ENCODE measurements around the gene ELL2.

DNA sequence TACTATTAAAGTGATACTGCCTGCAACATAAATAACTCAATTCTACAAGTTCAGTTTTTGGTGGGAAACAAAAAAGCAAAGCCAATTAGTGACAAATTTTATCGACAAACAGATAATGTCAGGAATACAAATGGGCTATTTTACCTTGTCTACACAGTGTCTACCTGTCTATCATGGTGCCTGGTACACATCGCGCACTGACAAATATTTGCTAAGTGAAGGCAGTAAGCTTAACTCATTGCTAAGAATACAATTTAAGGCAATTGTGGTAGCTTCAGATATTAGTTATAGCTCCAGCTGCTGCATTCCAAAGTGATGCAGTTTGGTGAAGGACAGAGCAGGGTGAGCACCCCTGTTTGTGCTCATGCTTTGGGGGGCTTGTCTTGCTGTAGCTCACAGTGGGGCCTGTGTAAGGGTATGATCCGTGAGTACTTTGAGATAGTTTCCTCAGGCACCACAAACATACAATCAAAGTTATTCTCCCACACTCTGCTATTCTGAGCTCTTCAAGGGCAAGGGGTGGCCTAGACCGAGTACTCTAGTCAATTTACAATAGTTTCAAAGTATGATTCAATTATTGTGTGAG is 24.7 kb downstream of the ELL2 start:
- TF ChIP-seq POLR2AphosphoS5 (IDR thresholded peaks at IDR 0.05; ENCODE audit: low read depth, low read length) (no peak), FOXJ3 (CRISPR knock-in tag; IDR thresholded peaks at IDR 0.05) (no peak), CHD2 (IDR thresholded peaks at IDR 0.05; ENCODE audit: low read length, partially characterized antibody) (no peak), EZH2phosphoT487 (IDR thresholded peaks at IDR 0.05; ENCODE audit: borderline replicate concordance, low read depth) (no peak), SMC3 (IDR thresholded peaks at IDR 0.05; ENCODE audit: low read depth, low read length) (no peak), RFX5 (IDR thresholded peaks at IDR 0.05; ENCODE audit: low read length) (no peak)
- TF ChIP-seq, protein P1, sequence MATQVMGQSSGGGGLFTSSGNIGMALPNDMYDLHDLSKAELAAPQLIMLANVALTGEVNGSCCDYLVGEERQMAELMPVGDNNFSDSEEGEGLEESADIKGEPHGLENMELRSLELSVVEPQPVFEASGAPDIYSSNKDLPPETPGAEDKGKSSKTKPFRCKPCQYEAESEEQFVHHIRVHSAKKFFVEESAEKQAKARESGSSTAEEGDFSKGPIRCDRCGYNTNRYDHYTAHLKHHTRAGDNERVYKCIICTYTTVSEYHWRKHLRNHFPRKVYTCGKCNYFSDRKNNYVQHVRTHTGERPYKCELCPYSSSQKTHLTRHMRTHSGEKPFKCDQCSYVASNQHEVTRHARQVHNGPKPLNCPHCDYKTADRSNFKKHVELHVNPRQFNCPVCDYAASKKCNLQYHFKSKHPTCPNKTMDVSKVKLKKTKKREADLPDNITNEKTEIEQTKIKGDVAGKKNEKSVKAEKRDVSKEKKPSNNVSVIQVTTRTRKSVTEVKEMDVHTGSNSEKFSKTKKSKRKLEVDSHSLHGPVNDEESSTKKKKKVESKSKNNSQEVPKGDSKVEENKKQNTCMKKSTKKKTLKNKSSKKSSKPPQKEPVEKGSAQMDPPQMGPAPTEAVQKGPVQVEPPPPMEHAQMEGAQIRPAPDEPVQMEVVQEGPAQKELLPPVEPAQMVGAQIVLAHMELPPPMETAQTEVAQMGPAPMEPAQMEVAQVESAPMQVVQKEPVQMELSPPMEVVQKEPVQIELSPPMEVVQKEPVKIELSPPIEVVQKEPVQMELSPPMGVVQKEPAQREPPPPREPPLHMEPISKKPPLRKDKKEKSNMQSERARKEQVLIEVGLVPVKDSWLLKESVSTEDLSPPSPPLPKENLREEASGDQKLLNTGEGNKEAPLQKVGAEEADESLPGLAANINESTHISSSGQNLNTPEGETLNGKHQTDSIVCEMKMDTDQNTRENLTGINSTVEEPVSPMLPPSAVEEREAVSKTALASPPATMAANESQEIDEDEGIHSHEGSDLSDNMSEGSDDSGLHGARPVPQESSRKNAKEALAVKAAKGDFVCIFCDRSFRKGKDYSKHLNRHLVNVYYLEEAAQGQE (IDR thresholded peaks at IDR 0.05; ENCODE audit: low read depth, low read length), result no peak
- TF ChIP-seq, protein P2, sequence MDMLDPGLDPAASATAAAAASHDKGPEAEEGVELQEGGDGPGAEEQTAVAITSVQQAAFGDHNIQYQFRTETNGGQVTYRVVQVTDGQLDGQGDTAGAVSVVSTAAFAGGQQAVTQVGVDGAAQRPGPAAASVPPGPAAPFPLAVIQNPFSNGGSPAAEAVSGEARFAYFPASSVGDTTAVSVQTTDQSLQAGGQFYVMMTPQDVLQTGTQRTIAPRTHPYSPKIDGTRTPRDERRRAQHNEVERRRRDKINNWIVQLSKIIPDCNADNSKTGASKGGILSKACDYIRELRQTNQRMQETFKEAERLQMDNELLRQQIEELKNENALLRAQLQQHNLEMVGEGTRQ (IDR thresholded peaks at IDR 0.05; ENCODE audit: borderline replicate concordance, low read depth, low read length), result no peak
- TF ChIP-seq, protein P3, sequence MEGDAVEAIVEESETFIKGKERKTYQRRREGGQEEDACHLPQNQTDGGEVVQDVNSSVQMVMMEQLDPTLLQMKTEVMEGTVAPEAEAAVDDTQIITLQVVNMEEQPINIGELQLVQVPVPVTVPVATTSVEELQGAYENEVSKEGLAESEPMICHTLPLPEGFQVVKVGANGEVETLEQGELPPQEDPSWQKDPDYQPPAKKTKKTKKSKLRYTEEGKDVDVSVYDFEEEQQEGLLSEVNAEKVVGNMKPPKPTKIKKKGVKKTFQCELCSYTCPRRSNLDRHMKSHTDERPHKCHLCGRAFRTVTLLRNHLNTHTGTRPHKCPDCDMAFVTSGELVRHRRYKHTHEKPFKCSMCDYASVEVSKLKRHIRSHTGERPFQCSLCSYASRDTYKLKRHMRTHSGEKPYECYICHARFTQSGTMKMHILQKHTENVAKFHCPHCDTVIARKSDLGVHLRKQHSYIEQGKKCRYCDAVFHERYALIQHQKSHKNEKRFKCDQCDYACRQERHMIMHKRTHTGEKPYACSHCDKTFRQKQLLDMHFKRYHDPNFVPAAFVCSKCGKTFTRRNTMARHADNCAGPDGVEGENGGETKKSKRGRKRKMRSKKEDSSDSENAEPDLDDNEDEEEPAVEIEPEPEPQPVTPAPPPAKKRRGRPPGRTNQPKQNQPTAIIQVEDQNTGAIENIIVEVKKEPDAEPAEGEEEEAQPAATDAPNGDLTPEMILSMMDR (IDR thresholded peaks at IDR 0.05), result no peak

All from SK-N-SH (cell line).